ENCODE data around the gene AGK.

GRCh38 chr7:141651417-141651816 lies 100.2 kb downstream of the AGK start:
- no peak for TF ChIP-seq CTCF (IDR thresholded peaks at IDR 0.05)
- TF ChIP-seq POLR2A (IDR thresholded peaks at IDR 0.05) = no peak

All from lower leg skin (tissue), 3 donors.